NCI-H2029 treated with DMSO at 0.1 percent for 48 hours (cell line): ENCODE data around the gene APOM.
A peak's percentile ranks its signal among the peaks of the same experiment; 100 is the strongest.

Source experiments
- DNase-seq: peaks from one replicate; lab custom pipeline; 2025; lab: John Stamatoyannopoulos, UW

The APOM gene

DNA sequence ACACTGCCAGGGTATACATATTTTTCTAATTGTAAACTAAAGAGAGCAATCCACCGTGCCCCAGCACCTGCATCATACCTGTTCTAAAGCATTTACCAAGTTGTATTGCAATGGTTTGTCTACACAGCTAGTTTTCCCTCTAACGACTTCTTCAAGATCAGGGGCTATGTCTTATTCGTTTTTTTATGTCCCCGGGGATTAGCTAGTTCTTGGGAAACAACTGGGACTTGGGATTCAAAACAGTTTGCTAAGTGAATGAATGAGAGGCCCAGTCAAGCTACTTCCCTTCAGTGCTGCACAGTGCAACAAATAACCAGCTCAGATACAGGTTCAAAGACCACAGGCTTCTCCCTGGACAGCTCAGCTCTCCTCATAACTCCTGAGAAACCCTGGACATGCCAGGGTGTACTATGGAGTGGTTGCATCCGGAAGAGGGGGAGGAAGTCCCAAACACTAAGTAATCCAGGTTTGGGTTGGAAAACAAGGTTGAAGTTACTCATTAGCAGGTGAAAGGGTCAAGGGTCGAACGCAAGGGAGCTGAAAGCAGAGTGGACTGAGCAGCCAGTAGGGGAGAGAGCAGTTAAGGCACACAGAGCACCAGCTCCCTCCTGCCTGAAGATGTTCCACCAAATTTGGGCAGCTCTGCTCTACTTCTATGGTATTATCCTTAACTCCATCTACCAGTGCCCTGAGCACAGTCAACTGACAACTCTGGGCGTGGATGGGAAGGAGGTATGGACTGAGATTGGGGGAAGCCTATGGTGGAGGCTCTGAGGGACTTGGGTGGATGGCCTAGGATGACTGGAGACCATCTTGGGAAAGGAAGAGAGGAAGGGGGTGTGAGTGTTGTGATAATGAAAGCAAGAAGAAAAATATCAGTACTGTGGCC, at the start of gene APOM:
Gene APOM (plus strand): TSS at position 546 of the 889 bp plus-strand sequence. CDS start 73 bp downstream, at position 619.
- DNase-seq, result no peak

DNA sequence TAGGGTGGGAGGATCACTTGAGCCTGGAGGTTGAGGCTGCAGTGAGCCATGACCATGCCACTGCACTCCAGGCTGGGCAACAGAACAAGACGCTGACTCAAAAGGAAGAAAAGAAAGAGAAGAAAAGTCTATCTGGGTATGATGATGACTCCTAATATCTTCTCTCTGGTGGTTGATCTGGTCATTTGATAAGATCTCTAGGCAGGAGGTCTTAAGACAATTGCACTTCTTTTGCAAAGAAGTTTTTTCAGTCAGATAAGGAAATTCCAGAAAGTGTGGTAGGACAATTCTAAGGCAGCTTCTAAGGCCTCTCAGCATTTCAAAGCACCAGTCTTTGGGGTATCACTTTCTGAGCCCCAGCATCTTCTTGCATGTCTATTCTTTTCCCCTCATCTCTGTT, 48.4 kb upstream of the APOM start:
- no peak for DNase-seq

DNA sequence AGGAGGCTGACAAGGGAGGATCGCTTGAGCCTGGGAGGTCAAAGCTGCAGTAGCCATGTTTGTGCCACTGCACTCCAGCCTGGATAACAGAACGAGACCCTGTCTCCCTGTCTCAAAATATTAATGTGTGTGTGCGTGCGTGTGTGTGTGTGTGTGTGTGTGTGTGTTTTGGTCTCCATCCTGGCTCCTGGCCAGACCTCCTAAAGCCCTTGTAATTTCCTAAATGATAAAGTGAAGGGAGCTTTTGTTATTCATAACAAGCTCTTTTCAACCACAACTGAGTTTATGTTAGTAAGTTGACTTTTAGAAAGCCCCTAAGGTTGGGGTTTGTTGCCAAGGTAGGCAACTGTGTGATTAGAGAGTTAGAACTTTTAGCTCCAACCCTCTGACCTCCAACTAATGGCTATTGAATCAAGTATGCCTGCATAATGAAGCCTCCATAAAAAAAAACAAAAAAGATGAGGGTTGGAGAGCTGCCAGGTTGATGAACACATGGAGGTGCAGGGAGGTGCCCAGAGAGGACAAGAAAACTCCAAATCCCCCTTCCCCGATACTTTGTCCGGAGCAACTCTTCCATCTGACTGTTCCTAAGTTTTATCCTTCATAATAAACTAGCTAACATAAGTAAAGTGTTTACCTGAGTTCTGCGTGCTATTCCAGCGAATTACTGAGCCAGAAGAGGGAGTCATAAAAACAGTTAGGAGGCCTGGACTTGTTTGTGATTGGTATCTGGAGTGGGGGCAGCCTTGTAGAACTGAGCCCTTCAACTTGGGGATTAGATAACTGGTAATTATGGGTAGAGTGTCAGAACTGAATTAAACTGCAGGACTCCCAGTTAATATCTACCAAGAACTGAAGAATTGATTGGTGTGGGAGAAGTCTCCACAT, 45.9 kb upstream of the APOM start:
- no peak for DNase-seq

DNA sequence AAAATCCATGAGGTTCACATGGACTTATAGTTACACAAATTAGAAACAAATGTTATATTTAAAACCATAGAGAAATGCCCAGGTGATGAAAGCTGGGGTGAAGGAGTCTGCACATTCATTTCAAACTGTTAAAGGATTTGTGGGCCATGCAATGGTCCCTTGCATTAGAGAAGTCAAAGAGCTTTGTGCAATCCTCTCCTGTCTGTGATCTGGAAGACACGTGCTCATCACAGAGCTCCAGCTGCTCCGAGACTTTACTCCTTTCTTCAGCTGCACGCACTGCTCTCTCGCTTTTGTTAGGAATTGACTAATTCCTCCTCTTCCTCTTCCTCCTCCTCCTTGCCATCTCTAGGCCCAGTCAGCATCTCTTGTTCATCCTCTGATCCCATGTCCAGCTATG, 44.7 kb upstream of the APOM start:
- no peak for DNase-seq

DNA sequence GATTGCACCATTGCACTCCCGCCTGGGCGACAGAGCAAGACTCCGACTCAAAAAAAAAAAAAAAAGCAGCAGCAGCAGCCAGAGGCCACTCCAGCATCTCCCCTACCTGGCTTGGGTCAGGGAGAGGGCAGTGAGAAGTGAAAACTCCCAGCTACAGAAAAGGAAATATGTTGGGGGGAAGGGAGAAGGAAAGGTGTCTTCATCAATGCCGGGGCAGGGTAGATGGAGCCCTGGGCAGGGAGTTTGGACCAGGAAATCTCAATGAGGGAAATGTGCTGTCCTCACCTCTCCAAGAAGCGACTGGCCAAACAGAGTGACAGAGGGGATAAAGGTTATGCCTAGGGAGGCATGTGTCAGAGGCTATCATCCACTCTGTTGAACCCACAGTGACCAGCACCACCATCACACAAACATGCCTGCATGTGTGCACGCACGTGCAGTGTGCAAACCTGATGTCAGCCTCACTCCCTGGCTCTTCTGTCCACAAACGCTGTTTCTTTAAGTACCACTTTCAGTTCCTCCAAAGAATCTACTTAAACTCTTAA, 41.5 kb upstream of the APOM start:
- no peak for DNase-seq

DNA sequence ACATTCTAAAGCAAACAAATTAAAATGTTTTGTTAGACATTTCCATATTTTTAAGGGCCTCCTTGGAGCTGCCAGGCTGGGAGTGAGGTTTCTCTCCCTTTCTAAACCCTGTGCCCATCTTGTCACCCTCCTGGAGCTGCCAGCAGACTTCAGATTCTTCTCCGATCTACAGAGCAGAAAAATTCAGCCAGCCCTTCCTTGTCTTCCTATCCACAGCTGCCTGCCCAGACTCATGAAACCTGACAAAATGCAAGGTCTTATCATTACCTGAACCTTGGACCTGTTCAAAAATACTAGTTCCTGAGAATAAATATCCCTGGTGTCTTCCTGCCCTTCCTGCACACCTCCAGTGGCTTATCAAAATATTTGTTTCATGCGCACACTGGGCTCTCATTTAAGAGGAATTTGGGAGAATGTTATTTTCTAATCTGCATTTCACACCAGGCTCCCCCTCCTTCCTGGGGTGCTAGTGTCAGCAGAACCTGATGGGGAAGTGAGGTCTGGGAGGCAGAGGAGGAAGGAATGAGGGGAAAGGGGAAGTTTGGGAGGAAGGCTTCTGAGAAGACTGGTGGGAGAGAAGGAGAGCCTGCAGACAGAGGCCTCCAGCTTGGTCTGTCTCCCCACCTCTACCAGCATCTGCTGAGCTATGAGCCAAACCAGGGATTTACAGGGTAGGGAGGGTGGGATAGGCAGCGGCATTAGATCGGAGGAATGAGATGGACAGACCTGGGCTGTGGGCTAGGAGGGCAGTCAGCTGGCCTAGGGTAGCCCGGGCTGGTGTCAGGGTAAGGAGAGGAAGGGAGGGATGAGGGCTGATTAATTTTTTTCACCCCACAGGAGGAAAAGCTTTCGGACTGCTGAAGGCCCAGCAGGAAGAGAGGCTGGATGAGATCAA, 40.8 kb upstream of the APOM start, which contains the start of gene AIF1:
Gene AIF1 (plus strand): TSS at position 551 of the 895 bp plus-strand sequence. CDS start 96 bp downstream, at position 647.
- DNase-seq, result no peak

DNA sequence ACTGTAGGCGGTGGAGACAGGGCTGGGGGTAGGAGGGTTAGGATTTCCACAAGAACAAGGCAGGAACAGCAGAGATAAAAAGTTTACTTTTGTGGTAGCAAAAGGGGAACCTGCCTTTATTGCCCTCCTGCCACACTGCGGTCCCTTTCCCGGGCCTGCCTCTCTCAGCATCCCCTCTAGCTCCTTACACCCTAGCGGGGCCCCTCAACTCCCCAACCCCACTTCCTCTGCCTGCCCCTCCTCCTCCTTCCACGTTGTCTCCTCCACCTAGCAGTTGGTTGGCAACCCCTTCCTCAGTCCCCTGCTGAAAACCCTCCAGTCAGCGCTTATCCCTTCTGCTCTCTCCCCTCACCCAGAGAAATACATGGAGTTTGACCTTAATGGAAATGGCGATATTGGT, 39.9 kb upstream of the APOM start:
- no peak for DNase-seq

DNA sequence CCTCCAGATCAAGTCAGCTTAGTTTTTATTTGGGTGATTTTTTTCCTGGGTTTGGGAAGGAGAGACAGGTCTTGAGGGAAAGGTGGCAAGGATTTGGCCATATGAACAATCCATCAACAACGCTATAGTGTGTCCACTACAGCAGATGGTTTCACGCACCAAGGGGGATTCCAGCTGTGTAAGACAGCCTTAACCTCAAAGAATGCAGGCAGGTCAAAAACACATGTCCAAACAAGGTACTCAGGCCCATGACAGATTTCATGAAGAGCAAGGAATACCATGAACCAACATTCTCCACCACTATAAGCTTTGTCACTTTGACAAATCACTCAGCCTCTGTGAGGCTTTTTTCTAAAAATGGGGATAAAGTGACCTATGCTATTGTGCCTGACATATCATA, 38.7 kb upstream of the APOM start:
- DNase-seq, result no peak

DNA sequence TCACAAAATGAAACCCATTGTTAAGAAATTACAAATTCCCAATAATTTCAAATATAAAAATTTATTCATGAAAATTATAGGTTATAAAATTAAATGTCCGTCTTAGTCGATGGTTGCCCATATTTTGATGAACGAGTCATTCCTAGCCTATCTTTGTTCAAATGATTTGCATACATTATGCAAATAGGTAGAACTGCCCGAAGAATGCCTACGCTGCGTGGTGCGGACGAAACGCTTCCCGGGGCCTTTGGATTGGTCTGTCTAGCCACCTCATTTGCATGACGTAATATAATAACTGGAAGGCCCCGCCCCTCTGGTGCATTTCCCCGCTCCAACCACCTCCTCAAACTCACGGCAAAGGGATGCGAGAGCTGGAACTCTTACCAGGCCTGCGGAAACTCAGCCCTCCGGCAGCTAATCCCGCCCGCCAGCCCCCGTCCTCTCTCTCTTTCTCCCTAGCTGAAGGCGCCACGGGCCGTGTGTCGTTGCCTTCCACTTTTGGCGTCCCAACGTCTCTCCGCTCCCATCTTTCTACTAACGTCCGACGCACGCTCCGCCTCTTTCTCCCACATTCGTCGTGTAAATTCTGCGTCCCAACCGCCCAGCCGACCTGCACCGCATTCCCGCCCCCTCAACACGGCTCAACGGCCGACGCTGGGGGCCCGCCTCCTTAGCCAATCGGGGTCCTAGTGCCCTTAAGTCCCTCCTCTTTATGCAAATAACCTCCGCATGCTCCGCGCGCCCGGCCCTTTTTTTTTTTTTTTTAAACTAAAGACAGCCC, 35.7 kb upstream of the APOM start:
- DNase-seq, result peak; percentile 98

DNA sequence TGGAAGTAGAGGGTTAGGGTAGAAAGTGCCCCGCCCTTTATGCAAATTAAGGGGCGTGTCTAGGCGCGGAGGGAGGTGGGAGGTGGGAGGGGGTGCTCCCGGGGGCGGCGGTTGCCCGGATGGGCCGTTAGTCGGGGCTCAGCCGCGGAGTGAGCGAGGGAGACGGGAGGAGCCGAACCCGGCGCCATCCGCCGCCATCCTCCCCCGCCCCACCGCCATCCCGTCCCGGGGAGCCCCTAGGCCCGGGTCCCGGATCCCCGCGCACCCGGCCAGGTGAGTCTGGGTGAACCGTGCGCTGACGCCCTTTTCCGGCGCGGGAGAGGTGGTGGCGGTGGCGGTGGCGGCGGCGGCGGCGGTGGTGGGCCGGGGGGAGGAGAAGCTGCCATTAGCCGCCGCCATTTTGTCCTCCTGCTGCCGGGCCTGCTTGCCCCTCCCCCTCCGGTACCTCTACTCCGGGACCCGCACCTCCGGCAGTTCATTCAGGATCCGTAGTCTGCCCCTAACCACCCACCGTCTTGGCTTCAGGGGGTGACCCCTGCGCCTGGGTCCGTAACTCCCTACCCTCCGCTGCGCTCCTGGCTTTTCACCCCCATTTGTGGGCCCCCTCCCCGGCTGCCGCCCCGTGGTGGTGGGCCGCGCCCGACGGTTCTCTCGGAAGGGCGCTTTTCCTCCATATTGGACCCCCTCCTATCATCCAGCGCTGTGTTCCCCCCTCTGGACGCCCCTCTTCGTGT, 34.9 kb upstream of the APOM start, which contains the start of gene PRRC2A:
Gene PRRC2A (plus strand): TSS at position 130 of the 734 bp plus-strand sequence. CDS start 2,075 bp downstream, outside the sequence.
- peak; percentile 75 for DNase-seq

DNA sequence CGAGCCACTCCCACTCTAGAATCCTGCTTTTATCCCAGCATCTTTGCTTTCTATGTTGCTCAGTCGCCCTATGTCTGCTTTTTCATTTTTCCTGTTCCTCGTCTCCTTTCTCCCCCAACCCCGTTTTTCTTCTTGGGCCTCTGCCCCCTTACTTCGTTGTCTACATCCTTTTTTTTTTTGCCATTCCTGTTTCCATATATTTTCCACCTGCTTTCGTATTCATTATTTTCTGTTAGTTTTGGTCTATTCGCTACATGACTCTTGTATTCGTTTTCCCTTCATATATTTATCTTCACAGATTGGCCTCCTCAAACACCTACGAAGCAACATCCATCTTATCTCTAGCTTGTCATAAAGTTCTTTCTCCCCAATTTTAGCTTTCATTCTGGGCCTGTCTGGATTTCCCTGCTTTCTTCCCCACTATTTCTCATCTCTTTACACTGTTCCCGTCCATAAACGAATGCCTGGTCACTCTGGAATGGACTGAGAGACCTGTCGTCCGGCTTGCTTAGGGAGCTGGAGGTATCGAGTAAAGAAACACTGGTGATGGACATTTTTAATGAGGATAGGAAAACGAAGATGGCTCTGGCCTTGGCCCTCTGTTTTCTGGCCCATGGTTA, 34.3 kb upstream of the APOM start:
- DNase-seq, result no peak

DNA sequence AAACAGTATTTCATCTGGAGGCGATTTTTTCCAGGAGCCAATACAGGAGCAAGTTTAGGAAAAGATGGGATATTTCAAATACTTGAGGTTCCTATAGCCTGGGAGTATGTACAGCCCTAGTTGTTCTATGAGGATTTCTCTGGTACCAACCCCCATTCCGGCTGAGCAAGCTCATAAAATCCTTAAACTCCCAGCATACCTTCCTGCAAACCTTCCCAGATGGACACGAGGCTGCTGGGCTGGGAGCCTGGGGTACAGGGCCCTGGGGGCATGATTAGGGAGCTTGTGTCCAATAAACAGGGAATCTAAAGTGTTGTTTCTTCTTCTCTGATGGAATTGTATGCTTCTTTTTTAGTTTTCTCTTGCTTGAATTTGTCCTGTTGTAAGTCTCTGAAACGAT, 33.7 kb upstream of the APOM start:
- DNase-seq, result no peak

DNA sequence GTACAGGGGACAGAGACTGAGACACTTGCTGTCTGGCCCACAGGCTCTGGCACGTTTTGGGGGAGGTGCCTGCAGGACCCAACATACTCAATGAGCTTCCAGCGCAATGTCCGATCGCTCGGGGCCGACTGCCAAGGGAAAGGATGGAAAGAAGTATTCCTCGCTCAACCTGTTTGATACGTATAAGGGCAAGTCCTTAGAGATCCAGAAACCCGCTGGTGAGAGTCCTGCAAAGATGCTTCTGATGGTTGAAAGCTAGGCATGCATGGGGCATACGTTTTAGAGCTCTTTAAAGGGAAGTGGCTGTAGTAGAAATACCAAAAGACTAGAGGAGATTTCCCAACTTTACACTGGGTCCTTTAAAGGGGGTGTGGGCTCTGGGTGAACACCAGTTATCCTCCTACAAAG, 33.0 kb upstream of the APOM start:
- DNase-seq, result no peak

DNA sequence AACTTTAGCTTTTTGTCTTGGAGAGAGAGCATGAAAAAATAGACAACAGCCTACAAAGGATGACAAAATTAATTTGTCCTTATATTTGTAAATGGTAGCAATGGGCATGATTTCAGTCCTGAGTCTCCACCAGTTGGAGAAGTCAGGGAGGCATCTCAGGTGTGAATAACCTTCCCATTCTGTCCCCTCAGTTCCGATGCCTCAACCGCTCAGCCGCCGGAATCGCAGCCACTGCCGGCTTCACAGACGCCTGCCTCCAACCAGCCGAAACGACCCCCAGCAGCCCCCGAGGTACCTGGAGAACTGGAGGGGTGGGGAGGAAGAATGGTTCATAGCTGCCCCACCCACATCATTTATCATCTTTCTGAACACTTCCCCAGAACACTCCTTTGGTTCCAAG, 31.6 kb upstream of the APOM start:
- DNase-seq, result no peak

DNA sequence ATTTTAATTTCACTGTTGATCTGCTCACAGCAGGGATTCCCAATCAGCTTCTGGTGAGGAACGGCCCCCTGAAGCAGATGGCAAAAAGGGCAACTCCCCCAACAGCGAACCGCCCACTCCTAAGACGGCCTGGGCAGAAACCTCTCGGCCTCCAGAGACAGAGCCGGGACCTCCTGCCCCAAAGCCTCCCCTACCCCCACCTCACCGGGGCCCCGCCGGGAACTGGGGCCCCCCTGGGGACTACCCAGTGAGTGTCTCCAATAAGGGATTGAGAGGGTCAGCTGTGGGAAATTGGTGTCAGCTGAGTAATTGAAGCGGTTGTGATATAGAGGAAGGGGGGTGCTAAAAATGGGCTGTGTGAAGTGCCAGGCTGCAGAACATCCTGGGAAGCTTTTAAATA, 28.7 kb upstream of the APOM start:
- no peak for DNase-seq

DNA sequence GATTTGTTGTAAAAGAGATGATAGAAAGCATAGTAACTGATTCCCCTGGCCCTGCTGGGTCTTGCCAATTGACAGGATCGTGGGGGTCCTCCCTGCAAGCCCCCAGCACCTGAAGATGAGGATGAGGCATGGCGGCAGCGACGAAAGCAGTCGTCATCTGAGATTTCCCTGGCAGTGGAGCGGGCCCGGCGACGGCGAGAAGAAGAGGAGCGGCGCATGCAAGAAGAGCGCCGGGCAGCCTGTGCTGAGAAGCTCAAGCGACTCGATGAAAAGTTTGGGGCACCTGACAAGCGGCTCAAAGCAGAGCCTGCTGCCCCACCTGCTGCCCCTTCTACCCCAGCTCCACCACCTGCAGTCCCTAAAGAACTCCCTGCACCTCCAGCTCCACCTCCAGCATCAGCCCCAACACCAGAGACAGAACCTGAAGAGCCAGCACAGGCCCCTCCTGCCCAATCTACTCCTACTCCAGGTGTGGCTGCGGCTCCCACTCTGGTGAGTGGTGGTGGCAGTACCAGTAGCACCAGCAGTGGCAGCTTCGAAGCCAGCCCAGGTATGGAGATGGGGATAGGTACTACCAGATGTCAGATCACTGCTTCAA, 27.9 kb upstream of the APOM start:
- DNase-seq, result no peak

DNA sequence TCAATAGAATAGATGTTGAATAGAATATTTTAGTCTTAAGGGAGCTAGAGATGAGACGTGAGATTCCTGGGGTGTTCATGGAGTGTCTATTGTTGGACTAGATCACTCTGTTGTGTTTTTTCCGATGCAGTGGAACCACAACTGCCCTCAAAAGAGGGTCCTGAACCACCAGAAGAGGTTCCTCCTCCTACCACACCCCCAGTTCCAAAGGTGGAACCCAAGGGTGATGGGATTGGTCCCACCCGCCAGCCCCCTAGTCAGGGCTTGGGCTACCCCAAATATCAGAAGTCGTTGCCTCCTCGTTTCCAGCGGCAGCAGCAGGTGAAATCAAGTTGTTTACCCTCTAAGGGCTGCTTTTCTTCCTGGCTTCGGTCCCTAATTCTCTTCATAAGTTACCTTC, 26.7 kb upstream of the APOM start:
- no peak for DNase-seq

DNA sequence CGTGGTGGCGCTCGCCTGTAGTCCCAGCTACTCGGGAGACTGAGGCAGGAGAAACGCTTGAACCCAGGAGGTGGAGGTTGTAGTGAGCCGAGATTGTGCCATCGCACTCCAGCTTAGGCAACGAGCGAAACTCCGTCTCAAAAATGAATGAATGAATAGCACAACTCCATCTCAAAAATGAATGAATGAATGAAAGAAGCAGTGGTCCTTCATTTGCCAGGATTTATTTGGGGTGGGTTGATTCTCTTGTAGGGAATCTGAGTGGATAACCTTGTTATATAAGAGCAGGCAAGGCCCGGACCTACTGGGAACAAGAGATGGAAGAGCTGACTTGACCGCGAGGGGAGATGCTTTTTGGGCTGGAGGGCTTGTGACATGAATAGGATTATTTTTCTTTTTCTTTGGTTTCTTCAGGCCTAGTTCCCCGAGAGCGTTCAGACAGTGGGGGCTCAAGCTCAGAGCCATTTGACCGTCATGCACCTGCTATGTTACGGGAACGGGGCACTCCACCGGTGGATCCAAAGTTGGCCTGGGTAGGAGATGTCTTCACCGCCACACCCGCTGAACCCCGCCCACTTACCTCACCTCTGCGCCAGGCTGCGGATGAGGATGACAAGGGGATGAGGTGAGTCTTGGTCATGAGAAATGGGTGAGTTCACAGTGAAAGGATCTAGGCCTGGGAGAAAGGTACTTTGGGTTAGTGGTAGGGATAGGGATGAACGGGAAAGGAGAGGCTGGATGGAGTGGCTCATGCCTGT, 25.3 kb upstream of the APOM start:
- no peak for DNase-seq
